ENCODE measurements around the gene LIN7B. TPM values are rescaled to one million over a fixed set of nuclear protein-coding genes. Genes with fewer than 3 reads are reported as not detected.

The LIN7B gene
- total and polyA plus RNA-seq, 2 of the 13 experiments (the other 11 are each of a cell fraction or from before 2014, with no cell fraction given) = 5.3 to 7.6 TPM

DNA sequence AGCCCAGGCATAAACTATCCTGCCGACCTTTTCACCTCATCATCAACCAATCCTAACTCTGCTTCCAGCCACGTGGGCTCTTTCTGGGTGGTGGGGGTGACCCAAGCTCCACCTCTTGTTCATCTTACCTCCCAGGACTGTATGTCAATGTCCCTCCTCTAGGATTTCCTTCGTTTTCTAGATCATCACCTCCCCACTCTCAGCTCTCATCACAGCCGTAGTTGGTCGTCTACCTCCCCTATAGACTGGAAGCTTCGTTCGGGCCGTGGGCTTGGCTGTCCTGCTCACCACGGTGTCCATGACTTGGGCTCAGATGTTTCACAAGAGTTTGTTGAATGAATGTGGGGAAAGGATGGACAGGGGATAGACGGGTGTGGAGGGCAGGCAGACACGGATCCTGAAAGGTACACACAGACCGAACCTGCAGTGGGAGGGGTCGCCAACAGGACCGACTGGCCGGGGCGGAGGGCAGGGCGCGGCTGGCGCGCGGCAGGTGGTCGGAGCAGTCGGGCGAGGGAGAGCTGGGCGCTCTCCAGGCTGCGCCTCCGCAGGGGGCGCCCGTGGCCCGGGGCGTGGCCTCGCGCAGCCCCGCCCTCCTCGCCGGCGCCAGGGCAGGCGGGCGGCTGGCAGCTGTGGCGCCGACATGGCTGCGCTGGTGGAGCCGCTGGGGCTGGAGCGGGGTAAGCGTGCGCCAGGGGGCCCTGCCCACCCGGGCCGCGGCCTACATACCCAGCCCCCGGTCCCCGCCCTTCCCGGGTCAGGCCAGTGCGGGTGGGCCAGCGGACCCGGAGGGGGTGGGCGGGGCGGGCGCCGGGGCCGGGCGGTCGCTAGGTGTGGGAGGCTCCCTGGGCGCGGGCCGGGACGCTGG is at the start of gene LIN7B (continued):
- TF ChIP-seq ZNF616 (CRISPR knock-in tag; IDR thresholded peaks at IDR 0.05; ENCODE audit: low read depth) = peak; percentile 52; the same call in 1 of the 2 replicates
- TF ChIP-seq, protein P1, sequence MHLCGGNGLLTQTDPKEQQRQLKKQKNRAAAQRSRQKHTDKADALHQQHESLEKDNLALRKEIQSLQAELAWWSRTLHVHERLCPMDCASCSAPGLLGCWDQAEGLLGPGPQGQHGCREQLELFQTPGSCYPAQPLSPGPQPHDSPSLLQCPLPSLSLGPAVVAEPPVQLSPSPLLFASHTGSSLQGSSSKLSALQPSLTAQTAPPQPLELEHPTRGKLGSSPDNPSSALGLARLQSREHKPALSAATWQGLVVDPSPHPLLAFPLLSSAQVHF (CRISPR knock-in tag; IDR thresholded peaks at IDR 0.05) = no peak
- TF ChIP-seq, protein P2, sequence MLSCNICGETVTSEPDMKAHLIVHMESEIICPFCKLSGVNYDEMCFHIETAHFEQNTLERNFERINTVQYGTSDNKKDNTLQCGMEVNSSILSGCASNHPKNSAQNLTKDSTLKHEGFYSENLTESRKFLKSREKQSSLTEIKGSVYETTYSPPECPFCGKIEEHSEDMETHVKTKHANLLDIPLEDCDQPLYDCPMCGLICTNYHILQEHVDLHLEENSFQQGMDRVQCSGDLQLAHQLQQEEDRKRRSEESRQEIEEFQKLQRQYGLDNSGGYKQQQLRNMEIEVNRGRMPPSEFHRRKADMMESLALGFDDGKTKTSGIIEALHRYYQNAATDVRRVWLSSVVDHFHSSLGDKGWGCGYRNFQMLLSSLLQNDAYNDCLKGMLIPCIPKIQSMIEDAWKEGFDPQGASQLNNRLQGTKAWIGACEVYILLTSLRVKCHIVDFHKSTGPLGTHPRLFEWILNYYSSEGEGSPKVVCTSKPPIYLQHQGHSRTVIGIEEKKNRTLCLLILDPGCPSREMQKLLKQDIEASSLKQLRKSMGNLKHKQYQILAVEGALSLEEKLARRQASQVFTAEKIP (CRISPR knock-in tag; IDR thresholded peaks at IDR 0.05; ENCODE audit: borderline replicate concordance) = no peak
- TF ChIP-seq ZNF253 (CRISPR knock-in tag; IDR thresholded peaks at IDR 0.05; ENCODE audit: borderline replicate concordance) = peak; percentile 84; the same call in 1 of the 2 replicates
- TF ChIP-seq RXRA (CRISPR knock-in tag; IDR thresholded peaks at IDR 0.05) = no peak
- TF ChIP-seq, protein P3, sequence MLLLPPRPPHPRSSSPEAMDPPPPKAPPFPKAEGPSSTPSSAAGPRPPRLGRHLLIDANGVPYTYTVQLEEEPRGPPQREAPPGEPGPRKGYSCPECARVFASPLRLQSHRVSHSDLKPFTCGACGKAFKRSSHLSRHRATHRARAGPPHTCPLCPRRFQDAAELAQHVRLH (CRISPR knock-in tag; IDR thresholded peaks at IDR 0.05; ENCODE audit: borderline replicate concordance, low read depth) = no peak
- no peak for TF ChIP-seq TBL1XR1 (IDR thresholded peaks at IDR 0.05; ENCODE audit: borderline replicate concordance, low read length, partially characterized antibody)
- TF ChIP-seq ZNF792 (CRISPR knock-in tag; IDR thresholded peaks at IDR 0.05) = no peak
- no peak for TF ChIP-seq ZNF562 (CRISPR knock-in tag; IDR thresholded peaks at IDR 0.05; ENCODE audit: borderline replicate concordance)
- 0 out of 2 replicates have a peak, but pooled peaks have one; percentile 14 for TF ChIP-seq CEBPG (CRISPR knock-in tag; IDR thresholded peaks at IDR 0.05)
- TF ChIP-seq, protein P4, sequence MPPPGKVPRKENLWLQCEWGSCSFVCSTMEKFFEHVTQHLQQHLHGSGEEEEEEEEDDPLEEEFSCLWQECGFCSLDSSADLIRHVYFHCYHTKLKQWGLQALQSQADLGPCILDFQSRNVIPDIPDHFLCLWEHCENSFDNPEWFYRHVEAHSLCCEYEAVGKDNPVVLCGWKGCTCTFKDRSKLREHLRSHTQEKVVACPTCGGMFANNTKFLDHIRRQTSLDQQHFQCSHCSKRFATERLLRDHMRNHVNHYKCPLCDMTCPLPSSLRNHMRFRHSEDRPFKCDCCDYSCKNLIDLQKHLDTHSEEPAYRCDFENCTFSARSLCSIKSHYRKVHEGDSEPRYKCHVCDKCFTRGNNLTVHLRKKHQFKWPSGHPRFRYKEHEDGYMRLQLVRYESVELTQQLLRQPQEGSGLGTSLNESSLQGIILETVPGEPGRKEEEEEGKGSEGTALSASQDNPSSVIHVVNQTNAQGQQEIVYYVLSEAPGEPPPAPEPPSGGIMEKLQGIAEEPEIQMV (CRISPR knock-in tag; IDR thresholded peaks at IDR 0.05; ENCODE audit: low read depth) = peak; percentile 79; the same call in 1 of the 2 replicates
- TF ChIP-seq, protein P5, sequence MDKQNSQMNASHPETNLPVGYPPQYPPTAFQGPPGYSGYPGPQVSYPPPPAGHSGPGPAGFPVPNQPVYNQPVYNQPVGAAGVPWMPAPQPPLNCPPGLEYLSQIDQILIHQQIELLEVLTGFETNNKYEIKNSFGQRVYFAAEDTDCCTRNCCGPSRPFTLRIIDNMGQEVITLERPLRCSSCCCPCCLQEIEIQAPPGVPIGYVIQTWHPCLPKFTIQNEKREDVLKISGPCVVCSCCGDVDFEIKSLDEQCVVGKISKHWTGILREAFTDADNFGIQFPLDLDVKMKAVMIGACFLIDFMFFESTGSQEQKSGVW (CRISPR knock-in tag; IDR thresholded peaks at IDR 0.05; ENCODE audit: borderline replicate concordance) = no peak
- TF ChIP-seq JUND (CRISPR knock-in tag; IDR thresholded peaks at IDR 0.05) = no peak
- TF ChIP-seq, protein P6, sequence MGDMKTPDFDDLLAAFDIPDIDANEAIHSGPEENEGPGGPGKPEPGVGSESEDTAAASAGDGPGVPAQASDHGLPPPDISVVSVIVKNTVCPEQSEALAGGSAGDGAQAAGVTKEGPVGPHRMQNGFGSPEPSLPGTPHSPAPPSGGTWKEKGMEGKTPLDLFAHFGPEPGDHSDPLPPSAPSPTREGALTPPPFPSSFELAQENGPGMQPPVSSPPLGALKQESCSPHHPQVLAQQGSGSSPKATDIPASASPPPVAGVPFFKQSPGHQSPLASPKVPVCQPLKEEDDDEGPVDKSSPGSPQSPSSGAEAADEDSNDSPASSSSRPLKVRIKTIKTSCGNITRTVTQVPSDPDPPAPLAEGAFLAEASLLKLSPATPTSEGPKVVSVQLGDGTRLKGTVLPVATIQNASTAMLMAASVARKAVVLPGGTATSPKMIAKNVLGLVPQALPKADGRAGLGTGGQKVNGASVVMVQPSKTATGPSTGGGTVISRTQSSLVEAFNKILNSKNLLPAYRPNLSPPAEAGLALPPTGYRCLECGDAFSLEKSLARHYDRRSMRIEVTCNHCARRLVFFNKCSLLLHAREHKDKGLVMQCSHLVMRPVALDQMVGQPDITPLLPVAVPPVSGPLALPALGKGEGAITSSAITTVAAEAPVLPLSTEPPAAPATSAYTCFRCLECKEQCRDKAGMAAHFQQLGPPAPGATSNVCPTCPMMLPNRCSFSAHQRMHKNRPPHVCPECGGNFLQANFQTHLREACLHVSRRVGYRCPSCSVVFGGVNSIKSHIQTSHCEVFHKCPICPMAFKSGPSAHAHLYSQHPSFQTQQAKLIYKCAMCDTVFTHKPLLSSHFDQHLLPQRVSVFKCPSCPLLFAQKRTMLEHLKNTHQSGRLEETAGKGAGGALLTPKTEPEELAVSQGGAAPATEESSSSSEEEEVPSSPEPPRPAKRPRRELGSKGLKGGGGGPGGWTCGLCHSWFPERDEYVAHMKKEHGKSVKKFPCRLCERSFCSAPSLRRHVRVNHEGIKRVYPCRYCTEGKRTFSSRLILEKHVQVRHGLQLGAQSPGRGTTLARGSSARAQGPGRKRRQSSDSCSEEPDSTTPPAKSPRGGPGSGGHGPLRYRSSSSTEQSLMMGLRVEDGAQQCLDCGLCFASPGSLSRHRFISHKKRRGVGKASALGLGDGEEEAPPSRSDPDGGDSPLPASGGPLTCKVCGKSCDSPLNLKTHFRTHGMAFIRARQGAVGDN (CRISPR knock-in tag; IDR thresholded peaks at IDR 0.05) = peak; percentile 93
- TF ChIP-seq SIX1 (CRISPR knock-in tag; IDR thresholded peaks at IDR 0.05; ENCODE audit: borderline replicate concordance) = no peak
- TF ChIP-seq KLF16 (CRISPR knock-in tag; IDR thresholded peaks at IDR 0.05) = peak in 1 of 2 experiments; percentile 38; a peak in 2 of 4 replicates
- TF ChIP-seq, protein P7, sequence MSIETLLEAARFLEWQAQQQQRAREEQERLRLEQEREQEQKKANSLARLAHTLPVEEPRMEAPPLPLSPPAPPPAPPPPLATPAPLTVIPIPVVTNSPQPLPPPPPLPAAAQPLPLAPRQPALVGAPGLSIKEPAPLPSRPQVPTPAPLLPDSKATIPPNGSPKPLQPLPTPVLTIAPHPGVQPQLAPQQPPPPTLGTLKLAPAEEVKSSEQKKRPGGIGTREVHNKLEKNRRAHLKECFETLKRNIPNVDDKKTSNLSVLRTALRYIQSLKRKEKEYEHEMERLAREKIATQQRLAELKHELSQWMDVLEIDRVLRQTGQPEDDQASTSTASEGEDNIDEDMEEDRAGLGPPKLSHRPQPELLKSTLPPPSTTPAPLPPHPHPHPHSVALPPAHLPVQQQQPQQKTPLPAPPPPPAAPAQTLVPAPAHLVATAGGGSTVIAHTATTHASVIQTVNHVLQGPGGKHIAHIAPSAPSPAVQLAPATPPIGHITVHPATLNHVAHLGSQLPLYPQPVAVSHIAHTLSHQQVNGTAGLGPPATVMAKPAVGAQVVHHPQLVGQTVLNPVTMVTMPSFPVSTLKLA (IDR thresholded peaks at IDR 0.05) = no peak; the same call in 1 of the 2 replicates

Measured in HepG2 (cell line).